IMR-90 (cell line): Measurements from ENCODE around the gene RBM28. TPM values are rescaled to one million over a fixed set of nuclear protein-coding genes. Genes with fewer than 3 reads are reported as not detected.
A peak's percentile ranks its signal among the peaks of the same experiment; 100 is the strongest.

Experiments used
- ATAC-seq: fragments of 200-7000 bp; cut with Tn5 transposase; 2 replicates; pipeline ENCODE4 v1.9.1; 2020; ENCODE audit warnings: low read depth, mild to moderate bottlenecking, moderate library complexity
- Bru-seq: library from RNA; stranded (reverse); fragments of 400-500 nt; gene quantifications from one replicate; lab custom pipeline; 2021; lab: Mats Ljungman, UMichigan
- BruChase-seq, 2 experiments: library from RNA; stranded (reverse); fragments of 400-500 nt; gene quantifications; one replicate each; lab custom pipeline; 2021; lab: Mats Ljungman, UMichigan
- BruUV-seq: library from RNA; stranded (reverse); fragments of 400-500 nt; replicated peaks from 2 replicates; lab custom pipeline; 2021; lab: Mats Ljungman, UMichigan
- CTCF ChIA-PET: fragments of 300-600 bp; formaldehyde crosslinking; extraction: SDS; loops from one replicate; lab custom pipeline; 2021; ENCODE audit warnings: antibody characterized with exemption; lab: Yijun Ruan, JAX
- POLR2A ChIA-PET: fragments of 300-600 bp; sonication (Branson Sonifier 250); formaldehyde crosslinking; loops from one replicate; lab custom pipeline; 2022; ENCODE audit warnings: antibody characterized with exemption; ENCODE audit not compliant: unreplicated experiment; lab: Charles Lee
- DNase-seq: peaks from one replicate; pipeline ENCODE4 v3.0.0; 2013
- H2AFZ ChIP-seq: replicated peaks from 2 replicates; pipeline ENCODE3; 2013; ENCODE audit warnings: low read length, mild to moderate bottlenecking; ENCODE audit not compliant: poor library complexity
- H2AK5ac ChIP-seq: 2 replicates; pipeline ENCODE4 v1.6.1; 2013; ENCODE audit warnings: low read depth, low read length, inconsistent platforms
- H2AK9ac ChIP-seq: replicated peaks from 2 replicates; pipeline ENCODE3; 2013; ENCODE audit warnings: mild to moderate bottlenecking, low read depth, low read length, moderate library complexity; ENCODE audit not compliant: poor library complexity
- H2BK120ac ChIP-seq: 2 replicates; pipeline ENCODE4 v1.6.1; 2013; ENCODE audit warnings: low read depth, low read length, inconsistent platforms
- H2BK15ac ChIP-seq: 3 replicates; pipeline ENCODE4 v1.6.1; 2013; ENCODE audit warnings: low read depth, low read length, inconsistent platforms
- H2BK20ac ChIP-seq: 2 replicates; pipeline ENCODE4 v1.6.1; 2013; ENCODE audit warnings: low read depth, mild to moderate bottlenecking, inconsistent platforms, low read length, moderate library complexity
- H2BK5ac ChIP-seq: 2 replicates; pipeline ENCODE4 v1.6.1; 2013; ENCODE audit warnings: mild to moderate bottlenecking, low read depth, low read length, inconsistent platforms; ENCODE audit not compliant: poor library complexity, severe bottlenecking
- H3K14ac ChIP-seq: replicated peaks from 2 replicates; pipeline ENCODE4 v1.6.1; 2013; ENCODE audit warnings: low read depth, low read length, inconsistent platforms
- H3K18ac ChIP-seq: 2 replicates; pipeline ENCODE4 v1.6.1; 2013; ENCODE audit warnings: low read depth, low read length, control low read depth
- H3K23ac ChIP-seq: 2 replicates; pipeline ENCODE4 v1.6.1; 2013; ENCODE audit warnings: low read depth, low read length, inconsistent platforms
- H3K27ac ChIP-seq: 2 replicates; pipeline ENCODE4 v1.5.1; 2013; ENCODE audit warnings: mild to moderate bottlenecking, control low read depth, low read length; ENCODE audit not compliant: insufficient read depth
- H3K27me3 ChIP-seq: 2 replicates; pipeline ENCODE4 v1.6.1; 2013; ENCODE audit warnings: low read length; ENCODE audit not compliant: control insufficient read depth, insufficient read depth
- H3K36me3 ChIP-seq: 2 replicates; pipeline ENCODE4 v1.6.1; 2013; ENCODE audit warnings: low read length, mixed read lengths; ENCODE audit not compliant: control insufficient read depth, insufficient read depth
- H3K4ac ChIP-seq: 2 replicates; pipeline ENCODE4 v1.6.1; 2013; ENCODE audit warnings: low read depth, low read length, inconsistent platforms
- H3K4me1 ChIP-seq: 2 replicates; pipeline ENCODE4 v1.6.1; 2013; ENCODE audit warnings: low read length, mixed read lengths; ENCODE audit not compliant: control insufficient read depth, insufficient read depth
- H3K4me2 ChIP-seq: 2 replicates; pipeline ENCODE4 v1.6.1; 2013; ENCODE audit warnings: low read depth, mild to moderate bottlenecking, control low read depth, low read length, moderate library complexity
- H3K4me3 ChIP-seq: 2 replicates; pipeline ENCODE4 v1.5.1; 2013; ENCODE audit warnings: low read depth, mild to moderate bottlenecking, control low read depth, low read length, moderate library complexity; ENCODE audit not compliant: insufficient read depth
- H3K56ac ChIP-seq: 2 replicates; pipeline ENCODE4 v1.6.1; 2013; ENCODE audit warnings: low read length, inconsistent platforms; ENCODE audit not compliant: insufficient read depth; ENCODE audit errors: extremely low read depth
- H3K79me1 ChIP-seq, 2 experiments: 2 replicates each; pipeline ENCODE4 v1.6.1; 2013; ENCODE audit warnings: low read length in 2 of 2, inconsistent platforms in 1 of 2, low read depth in 1 of 2
- H3K9ac ChIP-seq: 2 replicates; pipeline ENCODE4 v1.6.1; 2013; ENCODE audit warnings: low read depth, low read length, control low read depth
- H3K9me1 ChIP-seq: 2 replicates; pipeline ENCODE4 v1.6.1; 2013; ENCODE audit warnings: low read length, inconsistent platforms; ENCODE audit not compliant: insufficient read depth
- H3K9me3 ChIP-seq: 2 replicates; pipeline ENCODE4 v1.6.1; 2013; ENCODE audit warnings: low read length; ENCODE audit not compliant: control insufficient read depth, insufficient read depth
- H4K20me1 ChIP-seq: 2 replicates; pipeline ENCODE4 v1.6.1; 2013; ENCODE audit warnings: low read length, inconsistent platforms; ENCODE audit not compliant: insufficient read depth
- H4K5ac ChIP-seq: 2 replicates; pipeline ENCODE4 v1.6.1; 2013; ENCODE audit warnings: mild to moderate bottlenecking, low read depth, low read length, control low read depth
- H4K8ac ChIP-seq, 2 experiments: 2 replicates each; pipeline ENCODE4 v1.6.1; 2013; ENCODE audit warnings: low read depth in 2 of 2, low read length in 2 of 2, control low read depth in 1 of 2, inconsistent platforms in 1 of 2
- H4K91ac ChIP-seq: 2 replicates; pipeline ENCODE4 v1.6.1; 2013; ENCODE audit warnings: low read depth, low read length, inconsistent platforms; ENCODE audit not compliant: insufficient read depth
- BHLHE40 ChIP-seq: fragments of 150-350 bp; IDR thresholded peaks from 2 replicates; pipeline ENCODE4 v1.6.1; 2016; ENCODE audit warnings: mild to moderate bottlenecking, low read depth, low read length
- CEBPB ChIP-seq: IDR thresholded peaks from 2 replicates; pipeline ENCODE4 v1.6.1; 2012; ENCODE audit warnings: low read depth, low read length, improper control_type of control experiment
- FOS ChIP-seq: fragments of 150-350 bp; IDR thresholded peaks from 2 replicates; pipeline ENCODE4 v1.6.1; 2016; ENCODE audit warnings: low read depth, low read length
- MAFK ChIP-seq: IDR thresholded peaks from 2 replicates; pipeline ENCODE4 v1.6.1; 2012; ENCODE audit warnings: low read depth, low read length, improper control_type of control experiment
- MAZ ChIP-seq: IDR thresholded peaks from 2 replicates; pipeline ENCODE4 v1.6.1; 2012; ENCODE audit warnings: low read depth, mild to moderate bottlenecking, low read length, improper control_type of control experiment, moderate library complexity, borderline replicate concordance
- MXI1 ChIP-seq: IDR thresholded peaks from 2 replicates; pipeline ENCODE4 v1.6.1; 2012; ENCODE audit warnings: low read depth, mild to moderate bottlenecking, low read length, moderate library complexity, borderline replicate concordance
- POLR2A ChIP-seq: IDR thresholded peaks from 2 replicates; pipeline ENCODE4 v1.6.1; 2012; ENCODE audit warnings: mild to moderate bottlenecking, low read depth, low read length
- WGBS, 2 experiments: methylation state at CpG; one replicate each; pipeline versions ENCODE4 v1.1.5 to v1.1.7; 2013; ENCODE audit warnings: missing lambda C conversion rate in 2 of 2; ENCODE audit not compliant: insufficient read length in 1 of 2; ENCODE audit errors: extremely low coverage in 2 of 2; 5-methylcytosine and 5-hydroxymethylcytosine counted together
- dilution Hi-C: fragments of 300-500 bp; cut with HindIII; formaldehyde crosslinking; loops from one replicate; pipeline ENCODE4 v1.14.3; 2018; ENCODE audit warnings: low sequenced_read_pairs; ENCODE audit not compliant: unreplicated experiment
- in situ Hi-C: fragments of 300-500 bp; cut with MboI; formaldehyde crosslinking; loops from 3 replicates; pipeline ENCODE4 v1.14.3; 2019; ENCODE audit warnings: low sequenced_read_pairs, inconsistent platforms, mixed read lengths
- intact Hi-C: fragments of 100-400 bp; cut with micrococcal nuclease; formaldehyde crosslinking; loops from 2 replicates; pipeline ENCODE4 v1.10.0; 2022
- long read RNA-seq: library from polyadenylated mRNA; unstranded; transcript quantifications from one replicate; pipeline ENCODE4 v2.0.0, GENCODE V29; 2021; ENCODE audit not compliant: unreplicated experiment
- polyA plus RNA-seq, 3 experiments: library from polyadenylated mRNA; depleted of rRNA; stranded (reverse); fragments of >200 nt; gene quantifications; 2 replicates each; pipeline ENCODE4 v1.2.3, GENCODE V29; 2012; ENCODE audit warnings: low replicate concordance in 1 of 3
- total RNA-seq: library from RNA; depleted of rRNA; stranded (reverse); fragments of >200 nt; gene quantifications from 2 replicates; pipeline ENCODE4 v1.2.3, GENCODE V29; 2012; rRNA removed
- TF ChIP-seq, protein P1 (sequence below): fragments of 150-350 bp; IDR thresholded peaks from 2 replicates; pipeline ENCODE4 v1.6.1; 2016; ENCODE audit warnings: low read depth, mild to moderate bottlenecking, low read length, moderate library complexity, borderline replicate concordance
- TF ChIP-seq, protein P2 (sequence below): fragments of 150-350 bp; IDR thresholded peaks from 2 replicates; pipeline ENCODE4 v1.6.1; 2017; ENCODE audit warnings: mild to moderate bottlenecking, antibody characterized with exemption, low read length, low read depth

The RBM28 gene, protein sequence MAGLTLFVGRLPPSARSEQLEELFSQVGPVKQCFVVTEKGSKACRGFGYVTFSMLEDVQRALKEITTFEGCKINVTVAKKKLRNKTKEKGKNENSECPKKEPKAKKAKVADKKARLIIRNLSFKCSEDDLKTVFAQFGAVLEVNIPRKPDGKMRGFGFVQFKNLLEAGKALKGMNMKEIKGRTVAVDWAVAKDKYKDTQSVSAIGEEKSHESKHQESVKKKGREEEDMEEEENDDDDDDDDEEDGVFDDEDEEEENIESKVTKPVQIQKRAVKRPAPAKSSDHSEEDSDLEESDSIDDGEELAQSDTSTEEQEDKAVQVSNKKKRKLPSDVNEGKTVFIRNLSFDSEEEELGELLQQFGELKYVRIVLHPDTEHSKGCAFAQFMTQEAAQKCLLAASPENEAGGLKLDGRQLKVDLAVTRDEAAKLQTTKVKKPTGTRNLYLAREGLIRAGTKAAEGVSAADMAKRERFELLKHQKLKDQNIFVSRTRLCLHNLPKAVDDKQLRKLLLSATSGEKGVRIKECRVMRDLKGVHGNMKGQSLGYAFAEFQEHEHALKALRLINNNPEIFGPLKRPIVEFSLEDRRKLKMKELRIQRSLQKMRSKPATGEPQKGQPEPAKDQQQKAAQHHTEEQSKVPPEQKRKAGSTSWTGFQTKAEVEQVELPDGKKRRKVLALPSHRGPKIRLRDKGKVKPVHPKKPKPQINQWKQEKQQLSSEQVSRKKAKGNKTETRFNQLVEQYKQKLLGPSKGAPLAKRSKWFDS
- total RNA-seq (12.4 and 18.6 TPM in 2 replicates), polyA plus RNA-seq (2012; rRNA removed) (18.6 and 20.4 TPM in 2 replicates), Bru-seq, nascent RNA (percentile 79 among the genes with signal in this experiment), BruChase-seq, experiment 1, labeled RNA remaining after a 6-hour chase (percentile 89 among the genes with signal in this experiment), BruChase-seq, experiment 2, labeled RNA remaining after a 2-hour chase (percentile 89 among the genes with signal in this experiment)
- 4.5 and 11.5 TPM in 2 replicates for polyA plus RNA-seq (2012; cell fraction: cytosol; rRNA removed)
- polyA plus RNA-seq (2012; cell fraction: nucleus; rRNA removed; ENCODE audit: low replicate concordance) = 13.8 and 59.8 TPM in 2 replicates
- long read RNA-seq, full-length matches to known transcripts = 11 of 23 reads
- long read RNA-seq, partial matches to known transcripts = 3 of 23 reads
- long read RNA-seq, other reads (novel, unspliced or antisense) = 9 of 23 reads

DNA sequence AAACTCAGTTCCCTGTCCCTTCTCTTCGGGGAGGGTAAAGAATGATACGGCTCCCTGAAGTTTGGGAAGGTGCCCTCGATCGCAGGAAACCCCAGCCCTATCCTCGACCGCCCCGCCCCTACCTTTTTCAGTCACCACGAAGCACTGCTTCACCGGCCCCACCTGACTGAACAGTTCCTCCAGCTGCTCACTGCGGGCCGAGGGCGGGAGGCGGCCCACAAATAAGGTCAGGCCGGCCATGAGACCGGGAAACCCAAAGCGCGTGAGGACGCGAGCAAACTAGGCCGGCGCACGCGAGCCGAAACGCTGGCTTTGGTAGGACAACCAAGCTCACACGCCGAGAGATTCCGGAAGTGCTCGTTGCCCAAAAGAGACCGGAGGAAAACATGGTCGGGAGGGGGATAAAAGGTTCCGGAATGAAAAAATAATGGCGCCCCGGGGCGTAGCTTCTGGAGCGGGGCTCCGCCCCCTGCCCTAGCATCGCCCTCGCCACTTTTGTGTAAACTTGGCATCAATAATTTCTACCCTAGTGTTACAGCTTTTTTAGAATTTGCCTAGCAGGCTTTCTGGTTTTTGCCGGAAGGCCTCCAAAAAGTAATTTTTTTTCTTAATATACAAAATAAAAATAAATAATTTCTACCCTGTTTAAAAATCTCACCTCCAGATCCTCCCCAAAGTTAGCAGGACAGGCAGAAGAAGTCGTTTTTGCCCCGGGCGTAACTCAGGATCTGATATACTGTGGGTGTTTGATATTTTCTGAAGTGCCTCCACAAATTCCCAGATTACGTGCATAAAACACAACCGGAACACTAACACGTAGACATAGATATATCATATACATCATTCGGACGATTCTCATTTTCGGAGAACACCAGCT lies at the start of gene RBM28:
Gene RBM28 (minus strand): TSS at position 355 of the 877 bp plus-strand sequence. CDS start 115 bp downstream, at position 240.
- Histone ChIP-seq H3K9me3 (no peaks in the 10 kb centered on the region), H2BK5ac (peak within 1 kb of the TSS; percentile 87), H3K9me1 (peaks cover 3% of the 10 kb centered on the region; the same call in 1 of the 2 replicates), H3K4me3 (peak within 1 kb of the TSS; percentile 78), H2AK9ac (peak within 1 kb of the TSS; percentile 50), H3K79me1 (peaks cover 23 to 29% of the 10 kb centered on the region in 2 experiments), H3K27me3 (peaks cover 9% of the 10 kb centered on the region), H3K18ac (no peak within 1 kb of the TSS), H4K91ac (peak within 1 kb of the TSS; percentile 64), H3K36me3 (peaks cover 2% of the 10 kb centered on the region; the same call in 1 of the 2 replicates), H3K56ac (peak within 1 kb of the TSS; percentile 70), H3K4ac (peak within 1 kb of the TSS; percentile 90), H3K4me1 (peaks cover 2% of the 10 kb centered on the region; the same call in 1 of the 2 replicates), H2BK15ac (no peak within 1 kb of the TSS), H2BK20ac (no peak within 1 kb of the TSS), H3K23ac (peak within 1 kb of the TSS; percentile 77), H4K8ac (peak within 1 kb of the TSS; percentile 83 to 96), H3K4me2 (peak within 1 kb of the TSS; percentile 95), H2AK5ac (peak within 1 kb of the TSS; percentile 48; the same call in 1 of the 2 replicates), H3K14ac (peak within 1 kb of the TSS; percentile 65), H4K5ac (peak within 1 kb of the TSS; percentile 84), H3K9ac (peak within 1 kb of the TSS; percentile 94), H4K20me1 (no peaks in the 10 kb centered on the region), H3K27ac (peak within 1 kb of the TSS; percentile 91), H2AFZ (peak within 1 kb of the TSS; percentile 99), H2BK120ac (peak within 1 kb of the TSS; percentile 56; the same call in 1 of the 2 replicates)
- ATAC-seq (peak; percentile 97), DNase-seq (peak; percentile 90)
- intact Hi-C loops (no loop called here), dilution Hi-C loops (no loop called here), in situ Hi-C loops (no loop called here)
- BruUV-seq = no TSS peak
- 0% methylated on average over 12 of the region's 49 CpGs; no CpG with 5 or more reads in 1 of the 2 experiments for WGBS, 2 experiments
- ChIA-PET POLR2A (no interaction called here), CTCF (interaction anchor here (0.6 to 5.3 kb wide), 4 partner anchors 11 to 83 kb away, joined by 3 to 66 read pairs (median 4); no protein-coding TSS in a partner anchor)
- no peak for TF ChIP-seq FOS
- TF ChIP-seq, protein P1, sequence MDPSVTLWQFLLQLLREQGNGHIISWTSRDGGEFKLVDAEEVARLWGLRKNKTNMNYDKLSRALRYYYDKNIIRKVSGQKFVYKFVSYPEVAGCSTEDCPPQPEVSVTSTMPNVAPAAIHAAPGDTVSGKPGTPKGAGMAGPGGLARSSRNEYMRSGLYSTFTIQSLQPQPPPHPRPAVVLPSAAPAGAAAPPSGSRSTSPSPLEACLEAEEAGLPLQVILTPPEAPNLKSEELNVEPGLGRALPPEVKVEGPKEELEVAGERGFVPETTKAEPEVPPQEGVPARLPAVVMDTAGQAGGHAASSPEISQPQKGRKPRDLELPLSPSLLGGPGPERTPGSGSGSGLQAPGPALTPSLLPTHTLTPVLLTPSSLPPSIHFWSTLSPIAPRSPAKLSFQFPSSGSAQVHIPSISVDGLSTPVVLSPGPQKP = 0 out of 2 replicates have a peak, but pooled peaks have one; percentile 8
- TF ChIP-seq BHLHE40 = peak; percentile 93
- TF ChIP-seq MAZ = peak; percentile 79
- peak; percentile 75 for TF ChIP-seq POLR2A
- TF ChIP-seq, protein P2, sequence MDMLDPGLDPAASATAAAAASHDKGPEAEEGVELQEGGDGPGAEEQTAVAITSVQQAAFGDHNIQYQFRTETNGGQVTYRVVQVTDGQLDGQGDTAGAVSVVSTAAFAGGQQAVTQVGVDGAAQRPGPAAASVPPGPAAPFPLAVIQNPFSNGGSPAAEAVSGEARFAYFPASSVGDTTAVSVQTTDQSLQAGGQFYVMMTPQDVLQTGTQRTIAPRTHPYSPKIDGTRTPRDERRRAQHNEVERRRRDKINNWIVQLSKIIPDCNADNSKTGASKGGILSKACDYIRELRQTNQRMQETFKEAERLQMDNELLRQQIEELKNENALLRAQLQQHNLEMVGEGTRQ = peak; percentile 41; the same call in 1 of the 2 replicates
- TF ChIP-seq CEBPB = no peak
- TF ChIP-seq MXI1 = peak; percentile 96
- TF ChIP-seq MAFK = no peak
